PFSK-1 (cell line): ENCODE results near the gene PSAPL1.

ENCODE experiments used
- FOXP2 ChIP-seq: optimal IDR thresholded peaks from 2 replicates; pipeline ENCODE3; 2011; ENCODE audit warnings: borderline replicate concordance, control low read depth, inconsistent platforms; ENCODE audit not compliant: insufficient read depth; ENCODE audit errors: extremely low read length, extremely low read depth
- POLR2AphosphoS5 ChIP-seq: IDR thresholded peaks from 2 replicates; pipeline ENCODE4 v1.6.1; 2012; ENCODE audit warnings: low read depth, mild to moderate bottlenecking, control low read depth, low read length, moderate library complexity
- SIN3A ChIP-seq: IDR thresholded peaks from 2 replicates; pipeline ENCODE4 v1.6.1; 2012; ENCODE audit warnings: mild to moderate bottlenecking, low read length, moderate library complexity, borderline replicate concordance; ENCODE audit not compliant: insufficient read depth
- TAF1 ChIP-seq: IDR thresholded peaks from 2 replicates; pipeline ENCODE4 v1.6.1; 2012; ENCODE audit warnings: low read length, control low read depth, borderline replicate concordance; ENCODE audit not compliant: insufficient read depth
- TF ChIP-seq, protein P1 (sequence below), 2 experiments: IDR thresholded peaks; 2 replicates each; pipeline versions ENCODE4 v1.6.1 to v1.8.0; 2011 to 2012; ENCODE audit warnings: low read depth in 2 of 2, low read length in 2 of 2, control low read depth in 1 of 2, inconsistent platforms in 1 of 2, mild to moderate bottlenecking in 1 of 2, moderate library complexity in 1 of 2; ENCODE audit not compliant: insufficient read depth in 1 of 2

The PSAPL1 gene

DNA sequence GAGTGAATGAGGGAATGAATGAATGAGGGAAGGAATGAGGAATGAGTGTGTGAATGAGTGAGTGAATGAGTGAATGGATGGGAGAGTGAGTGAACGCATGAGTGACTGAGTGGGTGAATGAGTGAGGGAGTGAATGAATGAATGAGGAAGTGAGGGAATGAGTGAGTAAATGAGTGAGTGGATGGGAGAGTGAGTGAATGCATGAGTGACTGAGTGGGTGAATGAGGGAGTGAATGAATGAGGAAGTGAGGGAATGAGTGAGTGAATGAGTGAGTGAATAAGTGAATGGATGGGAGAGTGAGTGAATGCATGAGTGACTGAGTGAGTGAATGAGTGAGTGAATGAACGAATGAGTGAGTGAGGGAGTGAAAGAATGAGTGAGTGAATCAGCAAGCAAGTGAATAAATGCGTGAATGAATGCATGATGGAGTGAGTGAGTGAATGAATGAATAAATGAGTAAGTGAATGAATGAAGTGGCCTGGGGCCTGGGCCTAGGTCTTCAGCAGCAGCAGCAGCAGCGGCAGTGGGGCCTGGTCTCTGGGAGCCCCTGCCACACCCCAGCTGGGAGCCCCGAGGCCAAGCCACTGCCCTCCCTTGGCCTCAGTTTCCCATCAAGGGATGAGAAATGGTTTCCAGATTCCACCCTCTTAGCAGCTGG, 16.2 kb upstream of the PSAPL1 start:
- TF ChIP-seq TAF1 (no peak), POLR2AphosphoS5 (no peak), SIN3A (no peak), FOXP2 (no peak)
- TF ChIP-seq, protein P1, sequence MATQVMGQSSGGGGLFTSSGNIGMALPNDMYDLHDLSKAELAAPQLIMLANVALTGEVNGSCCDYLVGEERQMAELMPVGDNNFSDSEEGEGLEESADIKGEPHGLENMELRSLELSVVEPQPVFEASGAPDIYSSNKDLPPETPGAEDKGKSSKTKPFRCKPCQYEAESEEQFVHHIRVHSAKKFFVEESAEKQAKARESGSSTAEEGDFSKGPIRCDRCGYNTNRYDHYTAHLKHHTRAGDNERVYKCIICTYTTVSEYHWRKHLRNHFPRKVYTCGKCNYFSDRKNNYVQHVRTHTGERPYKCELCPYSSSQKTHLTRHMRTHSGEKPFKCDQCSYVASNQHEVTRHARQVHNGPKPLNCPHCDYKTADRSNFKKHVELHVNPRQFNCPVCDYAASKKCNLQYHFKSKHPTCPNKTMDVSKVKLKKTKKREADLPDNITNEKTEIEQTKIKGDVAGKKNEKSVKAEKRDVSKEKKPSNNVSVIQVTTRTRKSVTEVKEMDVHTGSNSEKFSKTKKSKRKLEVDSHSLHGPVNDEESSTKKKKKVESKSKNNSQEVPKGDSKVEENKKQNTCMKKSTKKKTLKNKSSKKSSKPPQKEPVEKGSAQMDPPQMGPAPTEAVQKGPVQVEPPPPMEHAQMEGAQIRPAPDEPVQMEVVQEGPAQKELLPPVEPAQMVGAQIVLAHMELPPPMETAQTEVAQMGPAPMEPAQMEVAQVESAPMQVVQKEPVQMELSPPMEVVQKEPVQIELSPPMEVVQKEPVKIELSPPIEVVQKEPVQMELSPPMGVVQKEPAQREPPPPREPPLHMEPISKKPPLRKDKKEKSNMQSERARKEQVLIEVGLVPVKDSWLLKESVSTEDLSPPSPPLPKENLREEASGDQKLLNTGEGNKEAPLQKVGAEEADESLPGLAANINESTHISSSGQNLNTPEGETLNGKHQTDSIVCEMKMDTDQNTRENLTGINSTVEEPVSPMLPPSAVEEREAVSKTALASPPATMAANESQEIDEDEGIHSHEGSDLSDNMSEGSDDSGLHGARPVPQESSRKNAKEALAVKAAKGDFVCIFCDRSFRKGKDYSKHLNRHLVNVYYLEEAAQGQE (IDR thresholded peaks at IDR 0.05; ENCODE audit: insufficient read depth in 1 of 2, low read depth in 2 of 2, low read length in 2 of 2) = no peak

DNA sequence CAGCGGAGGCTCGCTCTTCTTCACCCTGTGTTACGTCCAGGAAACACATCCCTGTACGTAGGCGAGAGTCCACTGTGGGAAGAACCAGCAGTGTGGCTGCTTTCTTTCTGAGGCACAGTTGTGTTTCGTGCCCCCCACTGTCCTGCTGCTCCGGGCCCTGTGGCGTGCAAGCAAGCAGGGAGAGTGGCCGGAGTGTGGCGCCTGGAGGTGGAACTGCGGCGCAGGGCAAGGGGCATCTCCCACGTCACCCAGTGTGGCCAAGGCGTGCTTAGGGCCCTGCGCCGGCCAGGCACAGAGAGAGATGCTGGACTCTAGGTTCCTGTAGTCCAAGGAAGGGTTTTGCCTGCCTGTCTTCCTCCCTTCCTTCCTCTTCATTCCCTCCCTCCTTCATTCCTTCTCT, 13.3 kb upstream of the PSAPL1 start:
- TF ChIP-seq SIN3A = no peak
- TF ChIP-seq POLR2AphosphoS5 = no peak
- TF ChIP-seq TAF1 = no peak
- TF ChIP-seq FOXP2 = no peak
- TF ChIP-seq, protein P1 (IDR thresholded peaks at IDR 0.05; ENCODE audit: insufficient read depth in 1 of 2, low read depth in 2 of 2, low read length in 2 of 2) = no peak

DNA sequence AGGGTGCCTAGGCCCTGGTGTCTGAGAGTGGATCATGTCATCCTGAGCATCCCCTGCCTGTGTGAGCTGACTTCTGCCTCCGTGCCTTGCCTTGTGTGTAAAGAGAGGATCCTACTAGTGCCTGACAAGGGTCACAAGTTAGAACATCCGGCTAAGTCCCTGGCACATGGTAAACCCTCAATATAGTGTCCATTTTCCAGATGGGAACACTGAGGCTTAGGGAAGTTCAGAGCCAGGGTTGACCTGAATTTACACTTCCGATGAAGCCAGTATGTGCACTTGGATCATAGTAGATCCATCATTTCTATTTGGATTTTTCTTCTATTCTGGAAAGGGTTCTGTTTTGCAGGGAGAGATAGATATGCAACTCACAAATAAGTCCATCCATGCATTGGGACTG, 12.5 kb upstream of the PSAPL1 start:
- TF ChIP-seq FOXP2 = no peak
- TF ChIP-seq SIN3A = no peak
- TF ChIP-seq TAF1 = no peak
- no peak for TF ChIP-seq POLR2AphosphoS5
- TF ChIP-seq, protein P1 (IDR thresholded peaks at IDR 0.05; ENCODE audit: insufficient read depth in 1 of 2, low read depth in 2 of 2, low read length in 2 of 2) = no peak

DNA sequence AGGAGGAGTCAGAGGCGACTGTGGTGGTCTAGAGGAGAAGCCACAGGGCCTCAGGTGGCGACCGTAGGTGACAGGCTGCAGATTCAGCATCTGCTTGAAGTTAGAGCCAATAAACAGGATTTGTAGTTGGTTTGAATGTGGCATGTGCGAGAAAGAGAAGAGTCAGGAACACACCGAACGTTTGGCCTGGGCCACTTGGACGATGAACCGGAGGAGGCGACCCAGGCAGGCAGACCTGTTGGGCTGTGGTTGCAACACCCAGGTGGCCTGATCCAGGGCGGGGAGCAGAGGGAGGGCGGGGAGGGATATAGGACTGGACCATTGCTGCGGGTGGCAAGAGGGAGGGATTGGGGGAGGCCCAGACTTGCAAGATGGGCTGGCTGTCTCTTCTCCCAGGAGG, 10.0 kb upstream of the PSAPL1 start:
- TF ChIP-seq SIN3A (no peak), TAF1 (no peak), FOXP2 (no peak), POLR2AphosphoS5 (no peak)
- TF ChIP-seq, protein P1 (IDR thresholded peaks at IDR 0.05; ENCODE audit: insufficient read depth in 1 of 2, low read depth in 2 of 2, low read length in 2 of 2) = no peak

DNA sequence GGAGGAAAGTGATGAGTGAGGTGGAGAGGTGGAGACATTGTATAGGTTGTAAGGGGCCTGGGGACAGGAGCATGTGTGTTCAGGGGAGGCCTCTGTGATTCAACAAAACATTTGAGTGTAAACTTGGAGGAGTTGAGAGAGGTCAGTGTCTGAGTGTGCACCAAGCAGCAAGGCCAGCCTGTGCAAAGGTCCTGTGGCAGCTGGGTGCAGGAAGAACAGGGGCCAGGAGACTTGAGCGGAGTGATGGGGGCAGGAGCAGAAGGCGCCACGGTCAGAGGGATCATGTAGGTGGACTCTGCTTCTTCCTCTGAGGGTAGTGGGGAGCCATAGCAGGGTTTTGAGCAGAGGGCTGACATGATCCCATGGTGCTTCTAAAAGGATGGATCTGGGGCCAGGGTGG, 9.6 kb upstream of the PSAPL1 start:
- TF ChIP-seq TAF1 = no peak
- TF ChIP-seq SIN3A = no peak
- no peak for TF ChIP-seq FOXP2
- no peak for TF ChIP-seq POLR2AphosphoS5
- TF ChIP-seq, protein P1 (IDR thresholded peaks at IDR 0.05; ENCODE audit: insufficient read depth in 1 of 2, low read depth in 2 of 2, low read length in 2 of 2) = no peak
